ENCODE measurements around the gene ZNF483. TPM values are rescaled to one million over a fixed set of nuclear protein-coding genes. Genes with fewer than 3 reads are reported as not detected.
"Not testable (repeated sequence)": the region's sequence is repeated elsewhere in the genome, so short reads cannot be mapped to it uniquely, and the experiment has no call there.

Gene ZNF483
- total RNA-seq, 3 donors from 2014 or later: 5.9 to 24.9 (median 16.4) TPM

- Histone ChIP-seq H3K27ac (no peak overlapping the region), H3K4me1 (no peaks in the 10 kb centered on the region), H3K36me3 (peaks cover 29% of the 10 kb centered on the region), H3K27me3 (no peaks in the 10 kb centered on the region), H3K9me3 (peaks cover 49 to 53% of the 10 kb centered on the region in 2 donors), H3K4me3 (no peak overlapping the region)
- intact Hi-C loops (cut with DNase I; ENCODE audit: low total_unique reads): no loop called here
- no peak for DNase-seq (ENCODE audit: low spot score in 2 of 2)
- no peak for TF ChIP-seq POLR2AphosphoS5 (IDR thresholded peaks at IDR 0.05)
- no peak for TF ChIP-seq POLR2A (IDR thresholded peaks at IDR 0.05)
- TF ChIP-seq CTCF (IDR thresholded peaks at IDR 0.05): no peak
Measured at GRCh38 chr9:111533099-111533790, 8.3 kb downstream of the ZNF483 start.

GRCh38 chr9:111542497-111543254, 17.7 kb downstream of the ZNF483 start:
- intact Hi-C loops (cut with DNase I; ENCODE audit: low total_unique reads): no loop called here
- H3K4me3 ChIP-seq: no peak overlapping the region
- no peaks in the 10 kb centered on the region for H3K27me3 ChIP-seq
- no peak overlapping the region for H3K27ac ChIP-seq
- H3K36me3 ChIP-seq: peaks cover 14% of the 10 kb centered on the region
- peaks cover 90 to 97% of the 10 kb centered on the region in 2 donors for H3K9me3 ChIP-seq
- DNase-seq (ENCODE audit: low spot score in 2 of 2): no peak
- TF ChIP-seq CTCF (IDR thresholded peaks at IDR 0.05): no peak
- no peak for TF ChIP-seq POLR2A (IDR thresholded peaks at IDR 0.05)
- TF ChIP-seq POLR2AphosphoS5 (IDR thresholded peaks at IDR 0.05): no peak
- no peaks in the 10 kb centered on the region for H3K4me1 ChIP-seq

GRCh38 chr9:111548623-111549022, 23.6 kb downstream of the ZNF483 start:
- Histone ChIP-seq H3K4me1 (no peaks in the 10 kb centered on the region), H3K9me3 (peaks cover 79 to 98% of the 10 kb centered on the region in 2 donors), H3K27me3 (no peaks in the 10 kb centered on the region), H3K27ac (no peak overlapping the region), H3K4me3 (no peak overlapping the region), H3K36me3 (peaks cover 14% of the 10 kb centered on the region)
- no peak for DNase-seq (ENCODE audit: low spot score in 2 of 2)
- TF ChIP-seq CTCF (IDR thresholded peaks at IDR 0.05): no peak
- no peak for TF ChIP-seq POLR2AphosphoS5 (IDR thresholded peaks at IDR 0.05)
- TF ChIP-seq POLR2A (IDR thresholded peaks at IDR 0.05): no peak
- intact Hi-C loops (cut with DNase I; ENCODE audit: low total_unique reads): no loop called here

- H3K36me3 ChIP-seq; H3K27me3 ChIP-seq; H3K4me1 ChIP-seq; intact Hi-C loops (cut with DNase I; ENCODE audit: low total_unique reads); H3K4me3 ChIP-seq; DNase-seq (ENCODE audit: low spot score in 2 of 2); H3K27ac ChIP-seq: not testable (repeated sequence)
- H3K9me3 ChIP-seq: peaks cover 59 to 70% of the 10 kb centered on the region in 2 donors
Measured at GRCh38 chr9:111555425-111555824, 30.4 kb downstream of the ZNF483 start.

GRCh38 chr9:111559000-111559610, 34.1 kb downstream of the ZNF483 start:
- Histone ChIP-seq H3K9me3 (peaks cover 35 to 40% of the 10 kb centered on the region in 2 donors), H3K27ac (no peak overlapping the region), H3K36me3 (no peaks in the 10 kb centered on the region), H3K27me3 (no peaks in the 10 kb centered on the region), H3K4me3 (no peak overlapping the region), H3K4me1 (no peaks in the 10 kb centered on the region)
- TF ChIP-seq POLR2AphosphoS5 (IDR thresholded peaks at IDR 0.05) (no peak), CTCF (IDR thresholded peaks at IDR 0.05) (no peak), POLR2A (IDR thresholded peaks at IDR 0.05) (no peak)
- no peak for DNase-seq (ENCODE audit: low spot score in 2 of 2)
- intact Hi-C loops (cut with DNase I; ENCODE audit: low total_unique reads): no loop called here

All from breast epithelium (tissue), 4 donors.